Nephron progenitor cell (in vitro differentiated cells): ENCODE measurements around the gene RBM17.
"Not testable (repeated sequence)": the region's sequence is repeated elsewhere in the genome, so short reads cannot be mapped to it uniquely, and the experiment has no call there.

Experiments
- DNase-seq: peaks from one replicate; pipeline ENCODE4 v3.0.0; 2021
- H3K27ac Mint-ChIP-seq: 2 replicates; pipeline ENCODE4 v1.8.0; 2021; ENCODE audit warnings: mild to moderate bottlenecking, moderate library complexity, mixed read lengths
- H3K27me3 Mint-ChIP-seq: 2 replicates; pipeline ENCODE4 v1.8.0; 2021; ENCODE audit warnings: mild to moderate bottlenecking, low read depth, mixed read lengths; ENCODE audit not compliant: poor library complexity
- H3K36me3 Mint-ChIP-seq: 2 replicates; pipeline ENCODE4 v1.8.0; 2021; ENCODE audit warnings: low read depth, mixed read lengths
- H3K4me1 Mint-ChIP-seq: 2 replicates; pipeline ENCODE4 v1.8.0; 2021; ENCODE audit warnings: mixed read lengths
- H3K4me3 Mint-ChIP-seq: 2 replicates; pipeline ENCODE4 v1.8.0; 2021; ENCODE audit warnings: mild to moderate bottlenecking, moderate library complexity, mixed read lengths
- H3K9me3 Mint-ChIP-seq: 2 replicates; pipeline ENCODE4 v1.8.0; 2021; ENCODE audit warnings: mild to moderate bottlenecking, moderate library complexity, mixed read lengths
- TF ChIP-seq, protein P1 (sequence below): fragments of 200-600 bp; sonication (generic); IDR thresholded peaks from 2 replicates; pipeline ENCODE4 v1.5.0; 2021; ENCODE audit warnings: antibody characterized with exemption

The RBM17 gene

DNA sequence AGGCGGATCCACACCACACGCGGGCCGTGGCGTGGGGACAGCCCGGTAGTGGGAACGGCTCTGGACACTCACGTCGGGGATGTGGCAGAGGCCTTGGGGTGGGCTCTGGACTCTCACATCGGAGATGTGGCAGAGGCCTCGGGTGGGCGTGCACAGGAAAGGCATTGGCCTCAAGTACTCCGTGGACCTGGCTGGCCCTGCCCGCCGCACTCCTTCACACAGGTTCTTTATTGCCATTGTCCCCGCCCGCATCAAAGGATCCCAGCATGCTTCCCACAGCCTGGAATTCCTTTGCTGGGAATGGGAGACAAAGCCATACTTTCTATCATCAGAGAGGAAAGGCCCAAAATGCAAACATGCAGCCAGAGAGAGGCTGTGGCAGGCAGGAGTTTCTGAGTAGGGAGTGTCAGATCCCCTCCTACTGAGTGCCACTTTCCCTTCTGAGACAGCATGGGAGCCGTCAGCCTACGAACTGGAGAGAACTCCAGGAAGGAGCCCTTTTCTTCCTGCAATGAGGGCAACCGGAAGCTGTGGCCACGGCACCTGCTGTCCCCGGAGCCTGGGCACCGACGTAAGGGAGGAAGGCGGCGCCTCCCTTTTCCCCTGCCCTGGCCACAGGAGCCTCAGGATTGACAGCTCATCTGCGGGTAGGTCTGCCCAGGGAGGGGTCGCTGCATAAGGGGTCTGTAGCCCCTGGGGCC is 51.5 kb downstream of the RBM17 start:
- Mint-ChIP-seq H3K4me1 (peaks cover 62% of the 10 kb centered on the region), H3K9me3 (no peaks in the 10 kb centered on the region), H3K27me3 (peaks cover 47% of the 10 kb centered on the region), H3K4me3 (no peak overlapping the region), H3K36me3 (no peaks in the 10 kb centered on the region), H3K27ac (no peak overlapping the region)
- TF ChIP-seq, protein P1, sequence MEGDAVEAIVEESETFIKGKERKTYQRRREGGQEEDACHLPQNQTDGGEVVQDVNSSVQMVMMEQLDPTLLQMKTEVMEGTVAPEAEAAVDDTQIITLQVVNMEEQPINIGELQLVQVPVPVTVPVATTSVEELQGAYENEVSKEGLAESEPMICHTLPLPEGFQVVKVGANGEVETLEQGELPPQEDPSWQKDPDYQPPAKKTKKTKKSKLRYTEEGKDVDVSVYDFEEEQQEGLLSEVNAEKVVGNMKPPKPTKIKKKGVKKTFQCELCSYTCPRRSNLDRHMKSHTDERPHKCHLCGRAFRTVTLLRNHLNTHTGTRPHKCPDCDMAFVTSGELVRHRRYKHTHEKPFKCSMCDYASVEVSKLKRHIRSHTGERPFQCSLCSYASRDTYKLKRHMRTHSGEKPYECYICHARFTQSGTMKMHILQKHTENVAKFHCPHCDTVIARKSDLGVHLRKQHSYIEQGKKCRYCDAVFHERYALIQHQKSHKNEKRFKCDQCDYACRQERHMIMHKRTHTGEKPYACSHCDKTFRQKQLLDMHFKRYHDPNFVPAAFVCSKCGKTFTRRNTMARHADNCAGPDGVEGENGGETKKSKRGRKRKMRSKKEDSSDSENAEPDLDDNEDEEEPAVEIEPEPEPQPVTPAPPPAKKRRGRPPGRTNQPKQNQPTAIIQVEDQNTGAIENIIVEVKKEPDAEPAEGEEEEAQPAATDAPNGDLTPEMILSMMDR: no peak
- no peak for DNase-seq

DNA sequence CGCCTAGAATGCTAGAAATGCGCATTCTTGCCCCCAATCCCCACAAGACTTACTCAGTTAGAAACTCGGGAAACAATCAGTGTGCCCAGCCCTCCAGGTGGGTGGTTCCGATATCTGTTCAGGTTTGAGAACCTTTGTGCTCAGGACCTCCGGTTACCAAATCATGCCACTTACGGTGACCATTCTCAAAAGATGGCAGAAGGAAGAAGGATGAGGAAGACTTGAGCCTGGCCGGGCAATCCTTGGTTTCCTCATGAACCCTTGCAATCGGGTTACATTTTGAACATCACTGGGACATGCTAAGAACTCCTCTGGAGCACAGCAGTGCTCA is 52.1 kb downstream of the RBM17 start:
- no peaks in the 10 kb centered on the region for H3K36me3 Mint-ChIP-seq
- no peak for DNase-seq
- peaks cover 60% of the 10 kb centered on the region for H3K4me1 Mint-ChIP-seq
- TF ChIP-seq, protein P1: no peak
- H3K27ac Mint-ChIP-seq: no peak overlapping the region
- peaks cover 46% of the 10 kb centered on the region for H3K27me3 Mint-ChIP-seq
- H3K4me3 Mint-ChIP-seq: no peak overlapping the region
- no peaks in the 10 kb centered on the region for H3K9me3 Mint-ChIP-seq

DNA sequence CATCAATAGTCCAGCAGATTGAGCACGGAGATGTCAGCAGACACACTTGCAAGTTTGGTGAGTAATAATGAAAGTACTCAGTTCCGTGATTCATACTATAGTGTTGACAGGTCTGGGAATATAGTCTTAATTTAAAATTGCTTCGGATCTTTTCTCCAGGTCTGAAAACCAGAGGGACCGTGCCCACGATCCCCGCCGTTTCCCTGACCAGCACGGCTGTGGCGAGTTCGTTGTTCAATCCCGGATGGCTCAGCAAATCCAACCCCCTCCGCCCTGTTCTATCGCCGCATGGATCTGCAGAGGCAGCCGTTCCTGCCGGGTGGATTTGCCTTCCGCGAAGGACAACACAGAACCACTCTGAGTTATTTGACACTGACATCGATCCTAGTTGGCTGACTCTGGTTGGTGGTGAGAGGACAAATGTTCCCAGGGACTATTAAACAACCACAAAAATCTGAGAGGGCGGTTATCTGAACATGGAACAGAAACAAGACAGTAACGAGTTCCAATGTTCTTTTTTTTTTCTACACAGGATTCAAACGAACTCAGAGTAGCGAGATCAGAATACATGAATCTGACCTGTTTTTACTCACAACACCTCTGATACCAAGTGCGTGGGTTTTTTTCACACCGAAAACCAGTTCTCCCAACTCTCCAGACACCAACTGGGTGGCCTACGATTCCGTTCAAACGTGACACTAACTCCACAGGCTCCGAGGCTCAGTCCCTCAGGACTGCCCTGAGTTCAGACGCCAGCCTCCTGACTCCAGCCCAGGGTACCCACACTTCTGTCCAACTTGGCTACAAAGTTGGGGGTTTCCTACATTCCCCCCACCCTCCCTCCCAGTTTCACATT is 52.7 kb downstream of the RBM17 start:
- no peak for DNase-seq
- Mint-ChIP-seq H3K9me3 (no peaks in the 10 kb centered on the region), H3K4me3 (peak overlapping the region; percentile 17)

DNA sequence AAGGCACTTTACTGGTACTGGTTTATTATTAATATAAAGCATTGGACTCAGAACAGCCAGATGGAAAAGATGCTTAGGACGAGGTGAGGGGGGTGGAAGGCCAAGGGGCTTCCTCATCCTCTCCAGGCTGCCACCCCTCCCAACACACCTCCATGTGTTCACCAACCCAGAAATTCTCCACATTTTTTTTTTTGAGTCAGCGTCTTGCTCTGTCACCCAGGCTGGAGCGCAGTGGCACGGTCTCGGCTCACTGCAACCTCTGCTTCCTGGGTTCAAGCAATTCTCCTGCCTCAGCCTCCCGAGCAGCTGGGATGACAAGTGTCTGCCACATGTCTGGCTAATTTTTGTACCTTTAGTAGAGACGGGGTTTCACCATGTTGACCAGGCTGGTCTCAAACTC is 53.4 kb downstream of the RBM17 start:
- DNase-seq, H3K9me3 Mint-ChIP-seq, H3K36me3 Mint-ChIP-seq, H3K4me3 Mint-ChIP-seq, H3K27ac Mint-ChIP-seq: not testable (repeated sequence)
- Mint-ChIP-seq H3K27me3 (peaks cover 39% of the 10 kb centered on the region), H3K4me1 (peaks cover 63% of the 10 kb centered on the region)

More for the DNA sequence above, 52.7 kb downstream of the RBM17 start:
- no peaks in the 10 kb centered on the region for H3K36me3 Mint-ChIP-seq
- TF ChIP-seq, protein P1: no peak
- H3K4me1 Mint-ChIP-seq: peaks cover 63% of the 10 kb centered on the region
- no peak overlapping the region for H3K27ac Mint-ChIP-seq
- peaks cover 46% of the 10 kb centered on the region for H3K27me3 Mint-ChIP-seq

DNA sequence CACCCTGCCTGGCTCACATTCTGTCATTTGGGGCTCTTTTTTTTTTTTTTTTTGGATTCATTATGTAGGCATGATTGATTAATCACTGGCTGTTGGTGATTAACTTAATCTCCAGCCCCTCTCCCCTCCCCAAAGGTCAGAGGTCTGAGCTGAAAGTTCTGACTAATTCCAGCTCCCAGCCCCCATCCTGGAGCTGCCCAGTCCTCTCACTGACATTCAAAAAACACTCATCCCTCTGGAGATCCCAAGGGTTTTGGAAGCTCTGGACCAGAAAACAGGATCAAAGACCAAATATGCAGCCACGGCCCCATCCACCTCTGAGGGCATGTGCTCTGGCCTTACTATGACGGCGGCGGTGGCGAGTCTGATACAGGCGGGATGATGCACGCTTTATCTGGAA is 53.8 kb downstream of the RBM17 start:
- no peaks in the 10 kb centered on the region for H3K9me3 Mint-ChIP-seq
- H3K4me1 Mint-ChIP-seq: peaks cover 66% of the 10 kb centered on the region
- peaks cover 36% of the 10 kb centered on the region for H3K27me3 Mint-ChIP-seq
- no peak overlapping the region for H3K4me3 Mint-ChIP-seq
- TF ChIP-seq, protein P1: no peak
- H3K36me3 Mint-ChIP-seq: peaks cover 7% of the 10 kb centered on the region
- DNase-seq: no peak
- no peak overlapping the region for H3K27ac Mint-ChIP-seq

DNA sequence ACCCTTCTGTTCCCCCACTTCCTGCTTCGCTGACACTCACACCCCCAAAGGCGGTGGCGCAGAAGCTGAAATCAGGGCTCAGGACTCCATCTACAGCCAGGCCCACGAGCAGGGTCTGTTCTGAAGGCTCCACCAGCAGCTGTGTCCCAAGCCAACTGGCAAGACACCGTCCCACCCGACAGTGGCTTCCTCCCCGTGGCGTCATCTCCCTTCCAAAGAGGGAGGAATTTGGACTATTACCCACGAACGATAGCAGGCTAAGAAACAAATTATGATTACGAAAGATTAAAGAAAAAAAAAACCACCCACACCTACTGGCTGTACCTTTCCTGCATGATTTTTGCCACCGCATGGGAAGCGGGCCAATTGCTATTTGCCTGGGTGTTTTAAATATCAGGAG is 54.3 kb downstream of the RBM17 start:
- Mint-ChIP-seq H3K9me3 (no peaks in the 10 kb centered on the region), H3K36me3 (peaks cover 9% of the 10 kb centered on the region), H3K27ac (no peak overlapping the region), H3K4me3 (peak overlapping the region; percentile 89), H3K4me1 (peaks cover 66% of the 10 kb centered on the region), H3K27me3 (peaks cover 34% of the 10 kb centered on the region)
- DNase-seq: no peak
- TF ChIP-seq, protein P1: no peak
